ENCODE results near the gene GAB4. TPM values are rescaled to one million over a fixed set of nuclear protein-coding genes. Genes with fewer than 3 reads are reported as not detected.

The GAB4 gene
- total RNA-seq, 4 donors from 2014 or later = not detected

DNA sequence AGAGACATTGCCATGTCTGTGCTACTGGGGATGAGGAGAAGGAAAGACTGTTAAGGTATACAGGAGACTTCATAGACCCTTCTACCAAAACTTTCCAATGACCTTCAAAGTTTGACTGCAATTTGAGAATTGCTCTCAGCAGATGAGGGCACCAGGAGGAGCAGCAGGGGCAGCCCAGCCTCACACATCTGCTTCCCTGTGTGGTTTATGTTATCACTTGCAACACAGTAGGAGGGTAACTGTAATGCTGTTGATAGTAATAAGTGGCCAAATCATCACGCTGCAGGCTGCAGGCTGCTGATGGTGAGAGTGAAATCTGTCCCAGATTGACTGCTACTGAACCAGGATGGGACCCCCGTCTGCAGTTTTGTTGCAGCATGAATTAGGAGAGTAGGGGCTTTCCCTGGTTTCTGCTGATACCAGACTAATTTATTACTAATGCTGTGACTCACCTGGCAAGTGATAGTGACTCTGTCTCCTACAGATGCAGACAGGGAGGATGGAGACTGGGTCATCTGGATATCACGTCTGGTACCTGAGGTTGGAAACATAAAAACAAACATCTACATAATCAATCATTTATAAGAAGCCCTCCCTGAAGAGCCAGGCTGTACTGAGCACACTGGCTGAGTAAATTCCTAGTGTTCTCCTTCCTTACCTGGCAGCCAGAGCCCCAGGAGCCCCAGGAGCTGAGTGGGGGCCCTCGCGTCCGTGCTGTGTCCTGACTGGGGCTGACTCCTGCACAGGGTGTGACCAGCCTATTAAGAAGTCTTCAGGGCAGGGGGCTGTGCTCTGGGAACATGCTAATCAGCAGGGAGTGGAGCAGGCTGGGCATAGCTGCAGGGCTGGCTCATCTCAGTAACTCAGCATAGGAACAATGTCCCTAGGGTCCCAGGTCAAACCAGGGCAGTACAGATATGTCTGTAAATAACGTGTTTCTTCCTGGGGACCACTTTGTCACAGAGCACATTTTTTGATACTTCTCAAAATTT lies 74.4 kb downstream of the GAB4 start:
- DNase-seq (ENCODE audit: low spot score) (no peak), ATAC-seq (ENCODE audit: low FRiP score) (no peak)
- TF ChIP-seq, protein P1, sequence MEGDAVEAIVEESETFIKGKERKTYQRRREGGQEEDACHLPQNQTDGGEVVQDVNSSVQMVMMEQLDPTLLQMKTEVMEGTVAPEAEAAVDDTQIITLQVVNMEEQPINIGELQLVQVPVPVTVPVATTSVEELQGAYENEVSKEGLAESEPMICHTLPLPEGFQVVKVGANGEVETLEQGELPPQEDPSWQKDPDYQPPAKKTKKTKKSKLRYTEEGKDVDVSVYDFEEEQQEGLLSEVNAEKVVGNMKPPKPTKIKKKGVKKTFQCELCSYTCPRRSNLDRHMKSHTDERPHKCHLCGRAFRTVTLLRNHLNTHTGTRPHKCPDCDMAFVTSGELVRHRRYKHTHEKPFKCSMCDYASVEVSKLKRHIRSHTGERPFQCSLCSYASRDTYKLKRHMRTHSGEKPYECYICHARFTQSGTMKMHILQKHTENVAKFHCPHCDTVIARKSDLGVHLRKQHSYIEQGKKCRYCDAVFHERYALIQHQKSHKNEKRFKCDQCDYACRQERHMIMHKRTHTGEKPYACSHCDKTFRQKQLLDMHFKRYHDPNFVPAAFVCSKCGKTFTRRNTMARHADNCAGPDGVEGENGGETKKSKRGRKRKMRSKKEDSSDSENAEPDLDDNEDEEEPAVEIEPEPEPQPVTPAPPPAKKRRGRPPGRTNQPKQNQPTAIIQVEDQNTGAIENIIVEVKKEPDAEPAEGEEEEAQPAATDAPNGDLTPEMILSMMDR (IDR thresholded peaks at IDR 0.05) = no peak

DNA sequence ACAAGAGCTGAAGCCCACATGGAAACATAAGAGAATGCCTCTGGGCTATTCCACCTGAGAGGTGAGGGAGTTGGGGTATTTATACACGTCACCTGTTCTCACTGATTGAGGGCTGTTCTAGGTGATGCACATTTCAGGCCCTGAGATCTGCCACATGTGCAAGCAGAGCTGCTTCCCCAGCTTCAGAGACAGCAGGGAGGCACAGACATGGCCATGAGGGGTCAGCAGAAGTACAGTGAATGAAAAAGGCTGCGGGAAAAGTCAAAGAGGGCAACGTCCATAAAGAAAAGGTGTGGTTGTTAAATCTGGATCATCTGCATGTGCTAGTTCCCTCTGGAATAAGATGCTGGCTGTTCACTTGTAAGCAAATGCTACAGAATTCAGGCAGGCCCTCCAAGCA lies 75.4 kb downstream of the GAB4 start:
- no peak for ATAC-seq (ENCODE audit: low FRiP score)
- TF ChIP-seq, protein P1 (IDR thresholded peaks at IDR 0.05) = no peak
- DNase-seq (ENCODE audit: low spot score) = no peak

DNA sequence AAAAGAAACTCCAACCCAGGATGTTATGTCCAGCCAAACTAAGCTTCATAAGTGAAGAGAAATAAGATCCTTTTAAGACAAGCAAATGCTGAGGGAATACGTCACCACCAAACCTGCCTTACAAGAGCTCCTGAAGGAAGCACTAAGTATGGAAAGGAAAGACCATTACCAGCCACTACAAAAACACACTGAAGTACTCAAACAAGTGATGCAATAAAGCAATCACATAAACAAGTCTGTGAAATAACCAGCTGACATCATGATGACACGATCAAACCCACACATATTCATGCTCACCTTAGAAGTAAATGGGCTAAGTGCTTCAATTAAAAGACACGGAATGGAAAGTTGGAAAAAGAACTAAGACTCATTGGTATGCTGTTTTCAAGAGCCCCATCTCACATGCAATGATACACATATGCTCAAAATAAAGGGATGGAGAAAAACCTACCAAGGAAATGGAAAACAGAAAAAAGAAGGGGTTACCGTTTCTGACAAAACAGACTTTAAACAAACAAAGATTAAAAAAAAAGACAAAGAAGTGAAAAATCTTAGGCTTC lies 82.5 kb downstream of the GAB4 start:
- TF ChIP-seq, protein P1 (IDR thresholded peaks at IDR 0.05) = no peak
- no peak for ATAC-seq (ENCODE audit: low FRiP score)
- DNase-seq (ENCODE audit: low spot score) = no peak

DNA sequence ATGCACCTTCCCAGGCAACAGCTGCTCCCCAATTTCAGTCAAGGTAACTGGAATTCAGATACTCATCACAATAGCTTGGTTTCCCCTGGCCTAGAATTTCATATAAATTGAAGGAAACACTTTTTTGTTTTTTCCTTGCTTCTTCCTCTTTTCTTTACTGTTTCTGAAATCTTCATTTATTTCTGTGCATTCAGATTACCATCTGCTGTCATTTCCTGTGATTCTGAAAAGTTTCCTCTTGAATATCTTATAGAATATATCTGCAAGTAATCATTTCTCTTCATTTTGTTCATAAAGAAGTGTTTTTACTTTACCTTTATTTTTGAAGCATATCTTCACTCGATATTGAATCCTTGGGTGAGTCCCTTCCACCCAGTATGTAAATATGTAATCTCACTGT lies 85.3 kb downstream of the GAB4 start:
- TF ChIP-seq, protein P1 (IDR thresholded peaks at IDR 0.05) = no peak
- DNase-seq (ENCODE audit: low spot score) = no peak
- no peak for ATAC-seq (ENCODE audit: low FRiP score)

DNA sequence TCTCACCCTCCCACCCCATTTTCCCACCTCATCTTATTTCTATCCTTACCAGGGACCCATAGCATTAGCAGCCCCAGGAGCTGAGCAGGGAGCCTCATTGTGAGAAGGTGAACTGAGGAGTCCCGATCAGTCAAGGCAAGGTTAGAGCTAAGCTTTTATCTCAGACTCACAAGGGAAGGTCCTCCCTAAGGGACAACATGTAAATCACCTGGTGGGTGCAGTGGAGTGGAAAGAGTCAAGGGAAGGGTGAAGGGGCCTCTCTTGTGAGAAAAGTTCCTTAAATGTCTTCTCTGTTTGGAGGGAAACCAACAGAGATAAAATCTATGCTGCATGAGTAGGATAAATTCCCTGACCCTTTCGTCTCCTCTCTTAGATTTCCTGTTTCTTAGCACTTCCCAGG lies 85.9 kb downstream of the GAB4 start:
- DNase-seq (ENCODE audit: low spot score) (no peak), ATAC-seq (ENCODE audit: low FRiP score) (no peak)
- TF ChIP-seq, protein P1 (IDR thresholded peaks at IDR 0.05) = no peak

DNA sequence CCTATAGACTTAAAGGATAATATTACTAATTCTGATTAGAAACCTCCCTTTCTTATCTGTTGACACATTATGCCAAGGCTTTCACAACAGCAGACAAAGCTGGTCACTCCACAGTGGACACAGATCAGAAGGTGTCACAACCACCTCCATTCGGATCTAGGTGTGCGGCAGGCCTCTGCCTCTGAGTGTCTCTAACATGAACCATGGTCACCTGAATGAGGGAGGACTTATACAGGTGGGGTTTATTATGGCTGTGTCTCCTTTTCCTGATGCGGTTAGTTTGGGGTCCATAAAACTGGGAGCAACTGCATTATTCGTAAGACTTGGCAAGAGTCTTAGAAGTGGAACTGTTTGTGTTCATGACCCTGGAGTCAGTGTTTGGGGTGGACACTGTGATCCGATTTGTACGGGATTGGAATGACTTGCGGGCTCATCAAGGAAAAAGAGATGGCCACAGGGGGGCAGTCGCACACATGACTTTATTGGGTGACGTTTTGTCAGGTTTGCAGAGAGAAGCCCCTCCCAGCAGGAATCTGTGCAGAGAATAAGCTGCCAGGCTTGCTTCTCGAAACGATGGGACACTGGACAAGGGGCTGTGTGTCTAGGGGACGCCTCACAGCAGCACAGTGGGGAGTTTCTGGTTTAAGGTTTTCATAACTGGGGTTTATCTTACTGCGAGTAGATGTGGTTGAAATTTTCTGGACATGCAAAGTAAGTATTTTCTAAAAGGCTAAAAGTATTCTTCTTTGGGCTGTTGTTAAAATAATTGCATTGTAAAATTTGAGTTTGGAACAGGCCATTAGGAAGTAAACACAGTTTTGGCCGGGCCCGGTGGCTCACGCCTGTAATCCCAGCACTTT lies 90.6 kb downstream of the GAB4 start:
- ATAC-seq (ENCODE audit: low FRiP score) (no peak), DNase-seq (ENCODE audit: low spot score) (peak; percentile 58)
- TF ChIP-seq, protein P1 (IDR thresholded peaks at IDR 0.05) = peak in 1 of 3 donors; percentile 20

Data from omental fat pad (tissue), 4 donors.